Measurements from ENCODE around the gene GCC2. TPM values are rescaled to one million over a fixed set of nuclear protein-coding genes. Genes with fewer than 3 reads are reported as not detected.
"Not testable (repeated sequence)": the region's sequence is repeated elsewhere in the genome, so short reads cannot be mapped to it uniquely, and the experiment has no call there.

Gene GCC2
- total RNA-seq, 2 donors from 2014 or later = 40.4 to 46.0 TPM

DNA sequence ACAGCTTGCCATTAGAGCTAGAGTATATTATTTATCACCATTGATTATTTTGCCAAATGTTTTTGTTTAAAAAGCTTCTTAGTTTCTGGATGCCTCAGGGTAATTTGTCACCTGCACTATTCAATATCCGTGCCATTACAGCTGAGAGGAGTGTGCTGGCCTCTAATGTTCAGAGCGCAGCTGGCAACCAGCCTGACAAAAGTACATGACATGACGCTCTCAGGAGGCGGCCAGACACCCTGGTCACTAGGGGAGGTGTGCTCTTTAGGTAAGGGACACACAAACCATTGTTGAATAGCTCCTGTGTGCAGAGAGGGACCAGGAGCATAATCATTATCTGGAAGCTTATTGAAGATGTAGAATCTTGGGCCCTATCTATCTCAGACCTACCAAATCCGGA, 105.5 kb downstream of the GCC2 start:
- ATAC-seq (ENCODE audit: insufficient number of reproducible peaks, low FRiP score, low read depth) (no peak), DNase-seq (ENCODE audit: low spot score) (no peak)
- no peaks in the 10 kb centered on the region for H3K36me3 ChIP-seq
- H3K27ac ChIP-seq = no peak overlapping the region
- no peaks in the 10 kb centered on the region for H3K9me3 ChIP-seq
- peaks cover 19 to 23% of the 10 kb centered on the region in 2 donors for H3K4me1 ChIP-seq (ENCODE audit: control insufficient read depth in 1 of 2, low read depth in 2 of 2)
- TF ChIP-seq, protein P1, sequence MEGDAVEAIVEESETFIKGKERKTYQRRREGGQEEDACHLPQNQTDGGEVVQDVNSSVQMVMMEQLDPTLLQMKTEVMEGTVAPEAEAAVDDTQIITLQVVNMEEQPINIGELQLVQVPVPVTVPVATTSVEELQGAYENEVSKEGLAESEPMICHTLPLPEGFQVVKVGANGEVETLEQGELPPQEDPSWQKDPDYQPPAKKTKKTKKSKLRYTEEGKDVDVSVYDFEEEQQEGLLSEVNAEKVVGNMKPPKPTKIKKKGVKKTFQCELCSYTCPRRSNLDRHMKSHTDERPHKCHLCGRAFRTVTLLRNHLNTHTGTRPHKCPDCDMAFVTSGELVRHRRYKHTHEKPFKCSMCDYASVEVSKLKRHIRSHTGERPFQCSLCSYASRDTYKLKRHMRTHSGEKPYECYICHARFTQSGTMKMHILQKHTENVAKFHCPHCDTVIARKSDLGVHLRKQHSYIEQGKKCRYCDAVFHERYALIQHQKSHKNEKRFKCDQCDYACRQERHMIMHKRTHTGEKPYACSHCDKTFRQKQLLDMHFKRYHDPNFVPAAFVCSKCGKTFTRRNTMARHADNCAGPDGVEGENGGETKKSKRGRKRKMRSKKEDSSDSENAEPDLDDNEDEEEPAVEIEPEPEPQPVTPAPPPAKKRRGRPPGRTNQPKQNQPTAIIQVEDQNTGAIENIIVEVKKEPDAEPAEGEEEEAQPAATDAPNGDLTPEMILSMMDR (IDR thresholded peaks at IDR 0.05) = no peak
- H3K4me3 ChIP-seq = no peak overlapping the region
- no peaks in the 10 kb centered on the region for H3K27me3 ChIP-seq (replicated peaks; ENCODE audit: insufficient read depth)

DNA sequence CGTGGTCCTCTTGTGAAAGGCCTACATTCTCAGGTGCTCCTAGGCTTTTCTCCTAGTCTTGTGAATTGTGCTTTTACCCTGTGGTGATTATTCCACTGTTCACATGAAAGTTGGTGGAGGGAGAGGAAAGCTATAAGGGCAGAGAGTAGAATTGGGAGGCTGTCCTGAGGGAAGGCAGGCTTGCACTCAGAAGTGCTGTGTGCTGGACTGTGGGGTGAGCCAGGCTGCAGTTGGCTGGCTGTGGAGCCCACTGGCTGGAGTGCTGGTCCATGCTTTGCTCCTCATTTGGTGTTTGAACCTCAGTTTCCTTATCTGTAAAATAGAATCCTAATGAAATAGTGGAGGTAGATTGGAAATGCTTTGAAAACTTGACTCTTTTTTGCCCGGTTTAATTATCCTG, 106.6 kb downstream of the GCC2 start:
- Histone ChIP-seq H3K9me3 (no peaks in the 10 kb centered on the region), H3K4me1 (ENCODE audit: control insufficient read depth in 1 of 2, low read depth in 2 of 2) (peaks cover 21 to 28% of the 10 kb centered on the region in 2 donors), H3K27ac (no peak overlapping the region), H3K4me3 (no peak overlapping the region), H3K36me3 (no peaks in the 10 kb centered on the region), H3K27me3 (replicated peaks; ENCODE audit: insufficient read depth) (no peaks in the 10 kb centered on the region)
- TF ChIP-seq, protein P1 (IDR thresholded peaks at IDR 0.05) = no peak
- DNase-seq (ENCODE audit: low spot score) = no peak
- ATAC-seq (ENCODE audit: insufficient number of reproducible peaks, low FRiP score, low read depth) = no peak

DNA sequence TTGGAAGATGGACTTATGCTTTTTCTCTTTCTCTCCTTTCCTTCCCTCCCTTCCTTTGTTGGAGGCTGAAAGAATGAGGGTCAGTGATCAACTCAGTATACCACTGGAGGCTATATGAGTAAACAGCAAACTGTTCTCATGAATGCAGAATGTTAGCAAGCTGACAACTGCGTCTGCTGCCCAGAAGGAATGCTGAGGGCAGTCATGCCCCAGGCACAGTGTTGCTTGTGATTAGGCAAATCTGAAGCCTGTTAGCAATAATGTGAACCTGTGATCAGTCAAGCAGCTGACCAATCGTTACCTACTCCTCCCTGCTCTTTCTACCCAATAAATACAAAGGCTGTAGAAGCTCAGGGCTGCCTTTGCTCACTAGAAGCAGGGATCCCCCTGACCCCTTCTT, 107.6 kb downstream of the GCC2 start:
- not testable (repeated sequence) for H3K9me3 ChIP-seq; H3K36me3 ChIP-seq; H3K27me3 ChIP-seq (replicated peaks; ENCODE audit: insufficient read depth); H3K4me3 ChIP-seq; DNase-seq (ENCODE audit: low spot score); H3K27ac ChIP-seq; ATAC-seq (ENCODE audit: insufficient number of reproducible peaks, low FRiP score, low read depth)
- H3K4me1 ChIP-seq (ENCODE audit: control insufficient read depth in 1 of 2, low read depth in 2 of 2) = peaks cover 28 to 37% of the 10 kb centered on the region in 2 donors

Other genes starting within 250 kb of the GCC2 start
- not detected for gene SULT1C3, start 209.2 kb upstream of the GCC2 start, total RNA-seq
- 10 to 100 TPM in 1 of 2 donors, not detected in 1; 16.6 TPM for gene SULT1C2, start 160.3 kb upstream of the GCC2 start, total RNA-seq
- 1 to 10 TPM in 1 of 2 donors, not detected in 1; 2.8 TPM for gene SULT1C4, start 71.3 kb upstream of the GCC2 start, total RNA-seq
- gene LIMS1, start 85.3 kb downstream of the GCC2 start, total RNA-seq = 100 to 1,000 TPM; 171 to 199 TPM